RWPE2 (cell line): ENCODE results near the gene INPP5A.
A peak's percentile ranks its signal among the peaks of the same experiment; 100 is the strongest.

Source experiments
- ATAC-seq: fragments of 200-7000 bp; cut with Tn5 transposase; 3 replicates; pipeline ENCODE4 v1.9.1; 2021; ENCODE audit warnings: low read depth
- DNase-seq: peaks from one replicate; pipeline ENCODE4 v3.0.0-alpha.2; 2020; ENCODE audit warnings: low spot score
- H3K27ac ChIP-seq: fragments of 450-650 bp; 2 replicates; pipeline ENCODE4 v1.5.1; 2017; ENCODE audit warnings: mild to moderate bottlenecking; ENCODE audit not compliant: poor library complexity, severe bottlenecking
- H3K27me3 ChIP-seq: fragments of 250-450 bp; sonication (Bioruptor Pico); 2 replicates; pipeline ENCODE4 v1.5.1; 2021; ENCODE audit warnings: mild to moderate bottlenecking, moderate library complexity; ENCODE audit not compliant: insufficient read depth, poor library complexity, severe bottlenecking
- H3K36me3 ChIP-seq: fragments of 250-450 bp; sonication (Bioruptor Pico); 2 replicates; pipeline ENCODE4 v1.5.1; 2020; ENCODE audit warnings: low read depth, mild to moderate bottlenecking, moderate library complexity
- H3K4me1 ChIP-seq: fragments of 250-450 bp; sonication (Bioruptor Pico); 2 replicates; pipeline ENCODE4 v1.5.1; 2021; ENCODE audit warnings: mild to moderate bottlenecking, moderate library complexity; ENCODE audit not compliant: insufficient read depth, poor library complexity, severe bottlenecking
- H3K4me3 ChIP-seq: fragments of 250-450 bp; sonication (Bioruptor Pico); 2 replicates; pipeline ENCODE4 v1.5.1; 2021; ENCODE audit warnings: mild to moderate bottlenecking, moderate library complexity; ENCODE audit not compliant: severe bottlenecking
- H3K9me3 ChIP-seq: fragments of 250-450 bp; sonication (Bioruptor Pico); 2 replicates; pipeline ENCODE4 v1.5.1; 2021; ENCODE audit warnings: mild to moderate bottlenecking, moderate library complexity; ENCODE audit not compliant: severe bottlenecking
- CTCF ChIP-seq: fragments of 450-650 bp; IDR thresholded peaks from one replicate; pipeline ENCODE4 v1.5.1; 2017; ENCODE audit warnings: mild to moderate bottlenecking, moderate library complexity; ENCODE audit not compliant: poor library complexity, severe bottlenecking

Gene INPP5A

GRCh38 chr10:132641401-132641800 lies 103.8 kb downstream of the INPP5A start:
- no peak for TF ChIP-seq CTCF
- Histone ChIP-seq H3K36me3 (no peaks in the 10 kb centered on the region), H3K4me3 (no peak overlapping the region), H3K27me3 (no peaks in the 10 kb centered on the region), H3K4me1 (no peaks in the 10 kb centered on the region), H3K27ac (no peak overlapping the region), H3K9me3 (no peaks in the 10 kb centered on the region)
- DNase-seq (peak; percentile 5), ATAC-seq (no peak)

- DNase-seq = peak; percentile 53
- no peak overlapping the region for H3K27ac ChIP-seq
- H3K27me3 ChIP-seq = no peaks in the 10 kb centered on the region
- no peak for TF ChIP-seq CTCF
- H3K4me3 ChIP-seq = no peak overlapping the region
- H3K36me3 ChIP-seq = no peaks in the 10 kb centered on the region
- ATAC-seq = no peak
- H3K9me3 ChIP-seq = no peaks in the 10 kb centered on the region
- H3K4me1 ChIP-seq = no peaks in the 10 kb centered on the region
Observed at GRCh38 chr10:132641966-132642731, 104.6 kb downstream of the INPP5A start.

GRCh38 chr10:132642732-132643008 lies 105.1 kb downstream of the INPP5A start:
- TF ChIP-seq CTCF = no peak
- no peak overlapping the region for H3K27ac ChIP-seq
- no peaks in the 10 kb centered on the region for H3K4me1 ChIP-seq
- no peaks in the 10 kb centered on the region for H3K36me3 ChIP-seq
- H3K4me3 ChIP-seq = no peak overlapping the region
- ATAC-seq = no peak
- peak; percentile 25 for DNase-seq
- no peaks in the 10 kb centered on the region for H3K27me3 ChIP-seq
- no peaks in the 10 kb centered on the region for H3K9me3 ChIP-seq

GRCh38 chr10:132643709-132644526 lies 106.3 kb downstream of the INPP5A start:
- Histone ChIP-seq H3K9me3 (no peaks in the 10 kb centered on the region), H3K4me3 (no peak overlapping the region), H3K27me3 (no peaks in the 10 kb centered on the region), H3K36me3 (no peaks in the 10 kb centered on the region), H3K4me1 (no peaks in the 10 kb centered on the region), H3K27ac (no peak overlapping the region)
- ATAC-seq (no peak), DNase-seq (peak; percentile 30)
- TF ChIP-seq CTCF = no peak
